Activated CD8-positive, alpha-beta memory T cell treated with anti-CD3 and anti-CD28 coated beads, Interleukin-2, amount 50 U/mL, for 1 hour (primary cell): Measurements from ENCODE around the gene TLR1.
"Not testable (repeated sequence)": the region's sequence is repeated elsewhere in the genome, so short reads cannot be mapped to it uniquely, and the experiment has no call there.

ENCODE experiments used
- DNase-seq: peaks from one replicate; pipeline ENCODE4 v3.0.0-alpha.2; 2020; ENCODE audit errors: extremely low read depth

Gene TLR1

GRCh38 chr4:38774181-38774955, 30.2 kb downstream of the TLR1 start:
- no peak for DNase-seq

GRCh38 chr4:38770281-38770680, 34.3 kb downstream of the TLR1 start:
- not testable (repeated sequence) for DNase-seq

- no peak for DNase-seq
Measured at GRCh38 chr4:38769857-38770256, 34.7 kb downstream of the TLR1 start.

DNA sequence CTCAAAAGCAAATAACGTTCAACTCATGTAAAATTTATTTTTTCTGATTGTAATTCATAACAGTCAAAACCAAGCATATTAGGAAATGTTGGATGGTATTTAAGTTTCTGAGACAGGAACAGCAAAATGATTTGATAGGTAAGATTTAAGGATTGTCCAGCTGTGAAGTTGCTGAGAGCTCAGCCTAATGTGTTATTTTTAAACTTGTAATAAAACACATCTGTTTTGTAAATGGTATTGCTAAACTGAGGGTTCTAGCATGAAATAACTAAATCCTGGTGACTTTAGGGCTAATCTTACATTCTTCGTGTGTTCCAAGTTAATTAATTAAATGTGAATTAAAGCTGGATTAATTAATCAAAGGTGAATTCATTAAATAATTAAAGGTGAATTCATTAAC, 35.1 kb downstream of the TLR1 start:
- DNase-seq = no peak

- no peak for DNase-seq
Measured at GRCh38 chr4:38768968-38769394, 35.6 kb downstream of the TLR1 start.

GRCh38 chr4:38766940-38767339, 37.7 kb downstream of the TLR1 start:
- not testable (repeated sequence) for DNase-seq

DNA sequence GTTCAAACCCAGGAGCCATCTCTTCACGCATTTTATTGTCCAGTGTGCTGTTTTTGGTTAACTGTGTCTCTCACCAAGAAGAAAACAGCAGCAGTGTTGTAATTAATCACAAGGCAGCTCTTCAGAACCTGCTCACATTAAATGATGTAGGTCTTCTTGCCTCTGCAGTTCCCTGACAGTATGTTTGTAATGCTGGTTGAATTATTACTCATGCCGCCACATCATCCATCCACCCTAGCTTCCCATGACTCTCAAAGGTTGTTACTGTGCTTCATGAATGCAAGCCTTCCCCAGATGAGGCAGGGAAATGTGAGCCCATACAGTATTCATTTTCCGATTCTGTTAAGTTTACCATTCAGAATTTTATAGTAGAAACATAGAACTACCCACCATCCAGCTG, 39.2 kb downstream of the TLR1 start:
- no peak for DNase-seq

- no peak for DNase-seq
Measured at GRCh38 chr4:38764277-38764676, 40.3 kb downstream of the TLR1 start.

- DNase-seq = no peak
Measured at GRCh38 chr4:38762560-38762959, 42.0 kb downstream of the TLR1 start.

DNA sequence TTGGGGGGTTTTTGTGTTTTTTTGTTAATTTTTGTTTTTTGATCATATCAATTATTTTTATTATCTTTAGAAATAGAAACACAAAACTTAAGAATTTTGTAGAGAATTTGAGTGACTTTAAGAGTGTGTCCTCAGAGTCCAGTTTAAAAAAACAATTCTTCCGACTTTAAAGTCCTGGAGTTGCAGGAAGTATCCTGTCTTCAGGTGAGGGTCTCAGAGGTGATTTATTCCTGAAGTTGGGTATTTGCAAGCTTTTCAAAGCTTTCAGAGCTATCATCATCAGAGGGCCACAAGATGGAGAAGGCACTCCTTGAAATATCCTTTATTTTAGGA, 44.8 kb downstream of the TLR1 start:
- DNase-seq = no peak

DNA sequence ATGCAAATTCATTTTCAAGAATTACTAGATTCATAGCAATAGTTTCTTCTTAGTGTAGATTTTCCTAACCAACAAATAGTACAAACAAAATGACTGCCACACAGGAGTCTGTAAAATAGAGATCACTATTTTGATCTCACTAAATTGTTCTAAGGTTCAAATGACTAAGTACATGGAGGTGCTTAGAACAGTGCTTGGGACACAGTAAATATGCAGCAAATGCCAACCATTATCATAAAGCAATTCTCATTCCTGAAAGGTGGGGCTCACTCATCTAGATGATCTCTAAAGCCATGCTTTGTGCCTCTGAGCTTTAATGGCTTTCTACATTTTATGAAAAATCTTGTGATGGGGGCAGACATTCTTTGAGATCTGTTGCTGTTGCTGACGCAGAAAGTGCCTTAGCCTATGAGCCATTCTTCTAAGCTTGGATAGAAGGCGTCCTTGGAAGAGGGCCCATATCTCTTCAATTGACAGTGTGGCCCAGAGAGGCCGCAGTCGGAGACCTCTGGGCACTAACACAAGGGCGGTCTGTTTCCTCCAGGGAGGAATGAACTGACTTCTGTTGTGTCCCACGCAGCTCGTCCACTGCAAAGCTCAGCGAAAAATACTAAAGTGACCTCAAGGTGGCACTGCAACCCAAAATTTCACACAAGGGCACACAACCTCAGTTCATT, 45.3 kb downstream of the TLR1 start:
- DNase-seq = no peak

GRCh38 chr4:38757945-38758600, 46.5 kb downstream of the TLR1 start:
- no peak for DNase-seq

GRCh38 chr4:38752941-38753806, 51.4 kb downstream of the TLR1 start:
- no peak for DNase-seq

- DNase-seq = no peak
Measured at GRCh38 chr4:38752372-38752940, 52.1 kb downstream of the TLR1 start.

DNA sequence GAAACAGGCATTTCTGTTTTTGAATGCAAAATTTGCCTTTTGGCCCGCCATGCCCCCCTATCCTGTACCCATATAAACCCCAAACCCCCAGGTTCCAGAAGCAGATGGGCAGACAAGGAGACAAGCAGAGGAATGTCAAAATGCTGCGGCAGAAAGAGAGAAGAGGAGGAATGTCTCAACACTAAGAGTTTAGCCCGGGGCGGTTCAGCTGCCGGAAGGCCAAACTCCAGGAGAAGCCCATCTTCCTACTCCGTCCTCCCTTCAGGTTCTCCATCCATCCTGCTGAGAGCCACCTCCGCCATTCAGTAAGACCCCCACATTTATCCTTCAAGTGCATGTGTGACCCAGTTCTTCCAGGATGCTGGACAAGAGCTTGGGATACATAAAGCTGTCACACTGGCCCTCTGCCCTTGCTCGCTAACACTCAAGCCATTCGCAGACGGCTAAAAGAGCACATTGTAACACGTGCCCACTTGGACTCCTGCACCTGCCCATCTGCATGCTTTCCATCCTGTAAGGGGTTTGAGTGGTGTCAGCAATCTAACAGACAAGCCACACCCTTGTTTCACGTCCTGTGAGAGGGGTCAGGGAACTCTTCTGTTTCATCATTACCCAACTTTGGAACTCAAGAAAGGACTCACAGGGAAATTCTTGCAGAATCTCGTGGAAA, 53.1 kb downstream of the TLR1 start:
- DNase-seq = no peak

- no peak for DNase-seq
Measured at GRCh38 chr4:38749336-38749735, 55.3 kb downstream of the TLR1 start.

- DNase-seq = no peak
Measured at GRCh38 chr4:38747629-38748028, 57.0 kb downstream of the TLR1 start.
